ENCODE measurements around the gene GPR162.
"Not testable (repeated sequence)": the region's sequence is repeated elsewhere in the genome, so short reads cannot be mapped to it uniquely, and the experiment has no call there.

Gene GPR162

GRCh38 chr12:6850796-6851152 is 29.2 kb downstream of the GPR162 start:
- H3K4me3 ChIP-seq (ENCODE audit: low read depth, low read length), result peak overlapping the region; percentile 61
- DNase-seq (ENCODE audit: low read depth), result no peak

- peak; percentile 96 for DNase-seq (ENCODE audit: low read depth)
- peak within 1 kb of the TSS; percentile 61 for H3K4me3 ChIP-seq (ENCODE audit: low read depth, low read length)
Measured at GRCh38 chr12:6851153-6851920, 29.7 kb downstream of the GPR162 start, which contains the start of gene CDCA3. Gene CDCA3 (minus strand): TSS chr12:6851286. CDS start chr12:6850952, 334 bp downstream.

- peak; percentile 99 for DNase-seq (ENCODE audit: low read depth)
- peak within 1 kb of the TSS; percentile 61 for H3K4me3 ChIP-seq (ENCODE audit: low read depth, low read length)
Measured at GRCh38 chr12:6851921-6852650, 30.5 kb downstream of the GPR162 start, which contains the start of gene USP5. Gene USP5 (plus strand): TSS chr12:6852150. CDS start chr12:6852180, 30 bp downstream.

GRCh38 chr12:6852651-6853354 is 31.2 kb downstream of the GPR162 start:
- H3K4me3 ChIP-seq (ENCODE audit: low read depth, low read length), result peak overlapping the region; percentile 61
- peak; percentile 51 for DNase-seq (ENCODE audit: low read depth)

- H3K4me3 ChIP-seq (ENCODE audit: low read depth, low read length), result no peak overlapping the region
- no peak for DNase-seq (ENCODE audit: low read depth)
Measured at GRCh38 chr12:6853626-6854025, 32.0 kb downstream of the GPR162 start.

- no peak overlapping the region for H3K4me3 ChIP-seq (ENCODE audit: low read depth, low read length)
Measured at GRCh38 chr12:6854036-6854435, 32.4 kb downstream of the GPR162 start.

GRCh38 chr12:6855322-6855721 is 33.7 kb downstream of the GPR162 start:
- DNase-seq (ENCODE audit: low read depth), result no peak
- H3K4me3 ChIP-seq (ENCODE audit: low read depth, low read length), result no peak overlapping the region

More at GRCh38 chr12:6854036-6854435, 32.4 kb downstream of the GPR162 start:
- no peak for DNase-seq (ENCODE audit: low read depth)

GRCh38 chr12:6858799-6859198 is 37.2 kb downstream of the GPR162 start:
- DNase-seq (ENCODE audit: low read depth), result no peak

GRCh38 chr12:6860116-6860515 is 38.5 kb downstream of the GPR162 start:
- no peak overlapping the region for H3K4me3 ChIP-seq (ENCODE audit: low read depth, low read length)
- DNase-seq (ENCODE audit: low read depth), result no peak

More at GRCh38 chr12:6858799-6859198, 37.2 kb downstream of the GPR162 start:
- H3K4me3 ChIP-seq (ENCODE audit: low read depth, low read length), result no peak overlapping the region

GRCh38 chr12:6860942-6861341 is 39.3 kb downstream of the GPR162 start:
- no peak overlapping the region for H3K4me3 ChIP-seq (ENCODE audit: low read depth, low read length)
- DNase-seq (ENCODE audit: low read depth), result no peak

GRCh38 chr12:6861391-6861790 is 39.8 kb downstream of the GPR162 start:
- no peak overlapping the region for H3K4me3 ChIP-seq (ENCODE audit: low read depth, low read length)
- DNase-seq (ENCODE audit: low read depth), result no peak

GRCh38 chr12:6863033-6863432 is 41.4 kb downstream of the GPR162 start:
- H3K4me3 ChIP-seq (ENCODE audit: low read depth, low read length), result no peak overlapping the region
- no peak for DNase-seq (ENCODE audit: low read depth)

- no peak for DNase-seq (ENCODE audit: low read depth)
- no peak overlapping the region for H3K4me3 ChIP-seq (ENCODE audit: low read depth, low read length)
Measured at GRCh38 chr12:6863586-6864321, 42.1 kb downstream of the GPR162 start.

- not testable (repeated sequence) for DNase-seq (ENCODE audit: low read depth); H3K4me3 ChIP-seq (ENCODE audit: low read depth, low read length)
Measured at GRCh38 chr12:6865307-6865706, 43.7 kb downstream of the GPR162 start.

GRCh38 chr12:6866163-6866919 is 44.7 kb downstream of the GPR162 start:
- peak overlapping the region; percentile 83 for H3K4me3 ChIP-seq (ENCODE audit: low read depth, low read length)
- no peak for DNase-seq (ENCODE audit: low read depth)

- no peak for DNase-seq (ENCODE audit: low read depth)
- peak overlapping the region; percentile 83 for H3K4me3 ChIP-seq (ENCODE audit: low read depth, low read length)
Measured at GRCh38 chr12:6866920-6867412, 45.3 kb downstream of the GPR162 start.

- peak within 1 kb of the TSS; percentile 83 for H3K4me3 ChIP-seq (ENCODE audit: low read depth, low read length)
- no peak for DNase-seq (ENCODE audit: low read depth)
Measured at GRCh38 chr12:6867413-6868210, 46.0 kb downstream of the GPR162 start, which contains the start of gene TPI1. Gene TPI1 (plus strand): TSS chr12:6867531. CDS start chr12:6867567, 36 bp downstream.
